Calu3 (cell line): ENCODE measurements around the gene CSTF2. TPM values are rescaled to one million over a fixed set of nuclear protein-coding genes. Genes with fewer than 3 reads are reported as not detected.
A peak's percentile ranks its signal among the peaks of the same experiment; 100 is the strongest.

Experiments used
- BruUV-seq: library from RNA; stranded (reverse); fragments of 400-500 nt; replicated peaks from 2 replicates; lab custom pipeline; 2021; lab: Mats Ljungman, UMichigan
- CTCF ChIA-PET: fragments of 300-600 bp; sonication (Branson Sonifier 250); formaldehyde crosslinking; loops from one replicate; lab custom pipeline; 2022; ENCODE audit warnings: antibody characterized with exemption; lab: Charles Lee
- DNase-seq: peaks from one replicate; pipeline ENCODE4 v3.0.0; 2022
- H3K27ac Mint-ChIP-seq: one replicate; pipeline ENCODE4 v1.8.0; 2022; ENCODE audit warnings: mixed read lengths; ENCODE audit not compliant: unreplicated experiment
- H3K27me3 Mint-ChIP-seq: one replicate; pipeline ENCODE4 v1.8.0; 2022; ENCODE audit warnings: mixed read lengths; ENCODE audit not compliant: unreplicated experiment
- H3K36me3 Mint-ChIP-seq: one replicate; pipeline ENCODE4 v1.8.0; 2022; ENCODE audit warnings: mild to moderate bottlenecking, moderate library complexity, mixed read lengths; ENCODE audit not compliant: insufficient read depth, unreplicated experiment
- H3K4me1 Mint-ChIP-seq: one replicate; pipeline ENCODE4 v1.8.0; 2022; ENCODE audit warnings: mild to moderate bottlenecking, low read depth, mixed read lengths; ENCODE audit not compliant: unreplicated experiment
- H3K4me3 Mint-ChIP-seq: one replicate; pipeline ENCODE4 v1.8.0; 2022; ENCODE audit warnings: mild to moderate bottlenecking, low read depth, moderate library complexity, mixed read lengths; ENCODE audit not compliant: unreplicated experiment
- H3K9me3 Mint-ChIP-seq: one replicate; pipeline ENCODE4 v1.8.0; 2022; ENCODE audit warnings: low read depth, mixed read lengths; ENCODE audit not compliant: unreplicated experiment
- intact Hi-C: fragments of 100-400 bp; cut with micrococcal nuclease; formaldehyde crosslinking; loops from one replicate; pipeline ENCODE4 v1.10.0; 2022; ENCODE audit not compliant: unreplicated experiment
- total RNA-seq: library from RNA; stranded (reverse); gene quantifications from 2 replicates; pipeline ENCODE4 v1.2.3, GENCODE V29; 2022
- TF ChIP-seq, protein P1 (sequence below): fragments of 200-600 bp; IDR thresholded peaks from one replicate; pipeline ENCODE4 v1.8.0; 2022; ENCODE audit warnings: antibody characterized with exemption; ENCODE audit not compliant: unreplicated experiment

The CSTF2 gene
- total RNA-seq, 1 experiment from 2014 or later: 66.3 TPM

DNA sequence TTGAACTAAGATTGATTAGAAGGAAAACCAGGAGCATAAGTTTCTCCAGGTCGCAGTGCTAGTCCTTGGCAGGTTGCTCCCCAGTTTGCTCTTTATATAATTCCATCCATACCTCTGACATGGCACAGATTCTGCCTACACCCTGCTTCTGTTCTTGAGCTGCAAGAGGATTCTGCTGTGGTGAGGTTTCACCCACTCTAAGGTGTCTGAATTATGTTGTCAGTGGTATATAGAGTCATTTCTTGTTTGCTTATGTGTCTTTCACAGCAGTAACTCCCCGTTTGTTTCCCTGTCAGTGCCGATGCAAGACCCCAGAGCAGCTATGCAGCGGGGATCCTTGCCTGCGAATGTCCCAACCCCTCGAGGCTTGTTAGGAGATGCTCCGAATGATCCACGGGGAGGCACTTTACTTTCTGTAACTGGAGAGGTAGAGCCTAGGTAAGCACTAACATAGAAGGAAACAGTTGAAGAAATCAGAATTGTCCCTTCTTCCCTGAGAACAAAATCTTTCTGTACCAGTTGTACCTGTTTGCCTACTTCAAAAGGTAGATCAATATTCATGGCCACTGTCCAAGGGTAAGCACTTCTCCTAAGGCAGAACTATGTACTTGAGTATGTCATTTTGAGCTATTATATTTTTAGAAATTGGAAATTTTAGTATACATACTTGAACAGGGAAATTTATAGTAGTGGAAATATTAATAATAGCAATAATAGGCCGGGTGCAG, 11.2 kb downstream of the CSTF2 start:
- Mint-ChIP-seq H3K27ac (peak overlapping the region; percentile 66), H3K36me3 (peaks cover 38% of the 10 kb centered on the region), H3K4me3 (no peak overlapping the region), H3K4me1 (peaks cover 10% of the 10 kb centered on the region), H3K27me3 (no peaks in the 10 kb centered on the region), H3K9me3 (no peaks in the 10 kb centered on the region)
- TF ChIP-seq, protein P1, sequence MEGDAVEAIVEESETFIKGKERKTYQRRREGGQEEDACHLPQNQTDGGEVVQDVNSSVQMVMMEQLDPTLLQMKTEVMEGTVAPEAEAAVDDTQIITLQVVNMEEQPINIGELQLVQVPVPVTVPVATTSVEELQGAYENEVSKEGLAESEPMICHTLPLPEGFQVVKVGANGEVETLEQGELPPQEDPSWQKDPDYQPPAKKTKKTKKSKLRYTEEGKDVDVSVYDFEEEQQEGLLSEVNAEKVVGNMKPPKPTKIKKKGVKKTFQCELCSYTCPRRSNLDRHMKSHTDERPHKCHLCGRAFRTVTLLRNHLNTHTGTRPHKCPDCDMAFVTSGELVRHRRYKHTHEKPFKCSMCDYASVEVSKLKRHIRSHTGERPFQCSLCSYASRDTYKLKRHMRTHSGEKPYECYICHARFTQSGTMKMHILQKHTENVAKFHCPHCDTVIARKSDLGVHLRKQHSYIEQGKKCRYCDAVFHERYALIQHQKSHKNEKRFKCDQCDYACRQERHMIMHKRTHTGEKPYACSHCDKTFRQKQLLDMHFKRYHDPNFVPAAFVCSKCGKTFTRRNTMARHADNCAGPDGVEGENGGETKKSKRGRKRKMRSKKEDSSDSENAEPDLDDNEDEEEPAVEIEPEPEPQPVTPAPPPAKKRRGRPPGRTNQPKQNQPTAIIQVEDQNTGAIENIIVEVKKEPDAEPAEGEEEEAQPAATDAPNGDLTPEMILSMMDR: no peak
- BruUV-seq: no TSS peak
- CTCF ChIA-PET: no interaction called here
- DNase-seq: no peak
- intact Hi-C loops: no loop called here

DNA sequence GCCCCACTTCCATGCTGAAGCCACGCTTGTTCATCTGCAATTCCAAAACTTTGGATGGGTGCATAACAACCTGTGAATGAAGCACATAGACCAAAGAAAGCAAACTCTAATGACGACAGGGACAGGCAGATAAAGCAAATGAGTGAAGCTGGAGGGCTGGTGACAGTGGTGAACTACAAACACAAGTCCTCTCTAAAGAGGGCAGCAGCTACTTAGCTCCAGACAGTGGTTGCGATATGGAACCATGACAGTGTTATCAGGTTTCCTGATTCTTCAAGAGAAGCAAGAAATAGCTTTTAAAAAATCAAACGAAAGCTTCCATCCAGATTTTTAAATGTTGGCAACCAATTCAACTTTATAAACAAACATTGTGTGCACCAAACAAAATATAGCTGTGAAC, 30.1 kb downstream of the CSTF2 start:
- Mint-ChIP-seq H3K4me3 (no peak overlapping the region), H3K27ac (no peak overlapping the region), H3K36me3 (no peaks in the 10 kb centered on the region), H3K9me3 (no peaks in the 10 kb centered on the region), H3K4me1 (no peaks in the 10 kb centered on the region), H3K27me3 (no peaks in the 10 kb centered on the region)
- CTCF ChIA-PET: interaction anchor here (0.5 kb wide), 1 partner anchor 20 kb away, joined by 6 read pairs; no protein-coding TSS in a partner anchor
- BruUV-seq: no TSS peak
- DNase-seq: no peak
- intact Hi-C loops: no loop called here
- TF ChIP-seq, protein P1: no peak

DNA sequence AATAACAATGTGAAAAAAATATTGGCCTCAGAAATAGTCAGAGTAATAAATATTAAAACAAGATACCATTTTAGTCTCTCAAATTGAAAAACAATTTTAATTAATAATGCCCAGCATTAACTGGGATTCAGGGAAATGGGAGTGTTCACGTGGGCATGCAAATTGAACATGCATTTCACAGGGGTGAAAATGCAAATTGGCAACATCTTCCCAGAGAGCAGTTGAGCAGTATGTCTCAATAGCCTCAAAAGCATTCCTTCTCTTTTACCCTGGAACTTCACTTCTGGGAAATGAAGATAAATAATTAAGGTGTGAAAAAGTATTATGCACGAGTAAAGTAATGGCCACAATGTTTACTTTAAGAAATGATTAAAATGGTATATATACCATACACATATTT, 32.6 kb downstream of the CSTF2 start:
- intact Hi-C loops: no loop called here
- no peak for DNase-seq
- H3K4me3 Mint-ChIP-seq: no peak overlapping the region
- no peaks in the 10 kb centered on the region for H3K4me1 Mint-ChIP-seq
- no peaks in the 10 kb centered on the region for H3K36me3 Mint-ChIP-seq
- TF ChIP-seq, protein P1: no peak
- no peaks in the 10 kb centered on the region for H3K27me3 Mint-ChIP-seq
- H3K9me3 Mint-ChIP-seq: no peaks in the 10 kb centered on the region
- CTCF ChIA-PET: no interaction called here
- no TSS peak for BruUV-seq
- no peak overlapping the region for H3K27ac Mint-ChIP-seq

DNA sequence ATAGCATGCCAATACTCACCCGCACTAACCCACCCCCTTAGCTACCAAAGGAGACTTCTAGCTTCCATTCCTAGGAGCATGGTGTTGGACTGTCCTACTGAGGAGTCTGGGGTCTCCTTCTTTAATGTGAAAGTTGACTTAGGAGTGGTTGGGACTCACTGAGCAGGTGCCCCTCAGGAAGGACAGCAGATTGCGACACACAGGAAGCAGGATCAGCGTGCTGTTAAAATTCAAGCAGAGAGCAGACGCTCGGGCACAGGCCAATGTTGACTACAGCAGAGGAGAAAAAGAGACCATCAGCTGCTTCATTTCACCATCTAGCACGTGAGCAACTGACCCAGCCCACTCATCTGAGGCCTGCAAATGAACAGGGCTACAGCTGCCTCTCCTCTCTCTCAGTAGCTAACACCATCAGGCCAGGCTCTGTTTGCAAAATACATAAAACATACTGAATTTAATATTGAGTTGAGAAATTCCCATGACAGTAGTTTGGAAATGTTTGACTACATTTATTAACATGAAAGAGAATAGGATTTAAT, 43.2 kb downstream of the CSTF2 start:
- intact Hi-C loops: no loop called here
- H3K27ac Mint-ChIP-seq: no peak overlapping the region
- H3K36me3 Mint-ChIP-seq: no peaks in the 10 kb centered on the region
- H3K27me3 Mint-ChIP-seq: no peaks in the 10 kb centered on the region
- CTCF ChIA-PET: no interaction called here
- TF ChIP-seq, protein P1: no peak
- no TSS peak for BruUV-seq
- no peaks in the 10 kb centered on the region for H3K9me3 Mint-ChIP-seq
- no peak for DNase-seq
- H3K4me3 Mint-ChIP-seq: no peak overlapping the region
- no peaks in the 10 kb centered on the region for H3K4me1 Mint-ChIP-seq
